ENCODE results near the gene QSOX2.
A peak's percentile ranks its signal among the peaks of the same experiment; 100 is the strongest.

The QSOX2 gene

DNA sequence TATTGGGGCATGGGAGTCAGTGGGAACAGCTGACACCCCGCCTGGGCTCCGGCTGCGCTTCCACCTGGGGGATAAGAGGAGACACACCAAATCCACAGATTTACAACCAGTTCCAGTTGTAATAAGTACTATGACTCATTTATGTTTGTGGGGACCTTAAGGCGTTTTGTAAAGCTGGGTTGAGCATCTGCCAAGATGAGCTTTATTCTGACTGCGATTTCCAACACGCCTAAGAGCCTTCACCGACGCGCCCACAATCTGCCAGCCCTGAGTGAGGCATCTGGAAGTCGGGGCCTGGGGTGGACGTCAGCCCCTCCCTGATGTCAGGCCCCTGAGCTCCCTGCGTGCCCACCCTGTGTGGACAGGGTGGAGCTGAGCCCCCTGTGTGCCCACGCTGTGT lies 26.3 kb downstream of the QSOX2 start:
- peak; percentile 44 for DNase-seq

DNA sequence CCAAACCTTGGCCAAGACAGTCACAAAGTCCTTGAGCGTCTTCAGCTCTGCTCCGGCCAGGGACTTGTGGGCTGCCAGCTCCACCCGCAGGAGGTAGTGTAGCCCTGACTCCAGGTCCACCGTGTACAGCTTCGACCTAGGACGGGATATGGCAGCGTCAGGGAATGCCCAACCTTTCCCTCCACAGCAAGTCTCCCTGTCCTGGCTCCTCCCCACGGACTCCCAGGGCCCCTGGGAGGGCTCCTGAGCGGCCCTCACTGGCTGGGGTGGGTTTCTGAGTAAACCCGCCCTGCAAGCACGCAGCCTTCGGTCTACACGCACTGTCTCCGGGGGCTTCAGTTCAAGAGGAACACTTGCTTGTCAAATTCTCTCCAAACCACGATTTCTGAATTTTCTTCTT lies 26.9 kb downstream of the QSOX2 start:
- no peak for DNase-seq

- DNase-seq = no peak
Measured at GRCh38 chr9:136218271-136218670, 27.3 kb downstream of the QSOX2 start.

DNA sequence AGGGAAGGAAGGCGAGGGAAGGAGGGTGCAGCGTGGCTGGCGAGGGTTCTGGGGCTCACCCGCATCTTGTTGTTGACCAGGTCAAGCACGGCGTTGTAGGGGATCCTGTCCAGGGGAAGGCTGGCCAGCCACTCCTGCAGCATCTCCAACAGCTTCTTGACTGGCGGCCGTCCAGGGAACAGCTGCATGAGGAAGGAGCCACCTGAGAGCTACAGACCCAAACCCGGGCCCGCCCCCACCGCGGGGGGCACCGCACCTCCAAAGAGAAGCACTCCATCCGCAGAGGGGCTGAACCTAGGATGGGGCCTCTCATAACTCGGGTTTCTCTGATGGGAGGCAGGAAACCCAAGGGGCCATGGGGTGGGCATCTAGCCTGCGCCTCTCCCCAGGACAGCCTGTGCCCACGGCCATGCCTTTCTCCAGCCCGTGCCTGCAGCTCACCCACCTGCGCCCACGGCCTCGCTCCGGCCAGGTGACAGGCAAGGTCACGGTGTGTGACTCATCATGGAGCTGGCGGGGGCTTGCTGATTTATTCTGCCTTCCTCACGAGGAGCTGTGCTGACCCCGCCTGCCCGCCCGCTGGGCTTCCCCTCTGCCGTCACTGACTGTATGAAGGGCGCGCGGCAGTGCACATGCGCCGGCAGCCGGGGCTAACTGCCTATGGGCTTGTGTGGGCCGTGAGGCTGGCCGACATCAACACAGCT lies 28.9 kb downstream of the QSOX2 start:
- DNase-seq = no peak

GRCh38 chr9:136213733-136214132 lies 31.9 kb downstream of the QSOX2 start:
- no peak for DNase-seq

DNA sequence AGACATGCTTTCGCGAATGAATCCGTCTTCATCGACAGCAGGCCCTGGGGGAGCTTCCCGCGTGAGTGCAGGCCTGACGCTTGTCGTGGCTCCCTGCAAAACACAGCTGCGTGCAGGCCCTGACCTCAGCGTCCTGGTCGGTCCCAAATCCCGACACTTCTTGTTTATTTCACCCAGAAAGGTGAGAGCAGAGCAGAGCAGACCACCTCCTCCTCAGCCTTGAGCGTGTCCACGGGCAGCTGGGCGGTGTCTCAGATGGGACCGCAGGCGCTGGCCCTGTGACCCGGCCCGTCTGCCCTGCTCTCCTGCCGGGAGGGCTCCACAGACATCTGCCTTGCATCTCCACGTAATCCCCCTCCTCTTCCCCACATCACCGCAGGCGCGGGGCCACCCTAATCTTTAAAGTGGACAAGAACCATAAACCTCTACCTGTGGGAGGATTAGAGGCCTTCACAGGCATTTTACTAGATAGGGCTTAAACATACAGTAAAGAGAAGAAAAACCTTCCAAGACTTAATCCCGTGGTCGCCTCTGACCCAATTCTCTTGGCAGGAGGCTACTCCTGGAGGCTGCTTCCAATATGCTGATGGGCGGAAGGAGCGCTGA lies 33.2 kb downstream of the QSOX2 start:
- DNase-seq = no peak

DNA sequence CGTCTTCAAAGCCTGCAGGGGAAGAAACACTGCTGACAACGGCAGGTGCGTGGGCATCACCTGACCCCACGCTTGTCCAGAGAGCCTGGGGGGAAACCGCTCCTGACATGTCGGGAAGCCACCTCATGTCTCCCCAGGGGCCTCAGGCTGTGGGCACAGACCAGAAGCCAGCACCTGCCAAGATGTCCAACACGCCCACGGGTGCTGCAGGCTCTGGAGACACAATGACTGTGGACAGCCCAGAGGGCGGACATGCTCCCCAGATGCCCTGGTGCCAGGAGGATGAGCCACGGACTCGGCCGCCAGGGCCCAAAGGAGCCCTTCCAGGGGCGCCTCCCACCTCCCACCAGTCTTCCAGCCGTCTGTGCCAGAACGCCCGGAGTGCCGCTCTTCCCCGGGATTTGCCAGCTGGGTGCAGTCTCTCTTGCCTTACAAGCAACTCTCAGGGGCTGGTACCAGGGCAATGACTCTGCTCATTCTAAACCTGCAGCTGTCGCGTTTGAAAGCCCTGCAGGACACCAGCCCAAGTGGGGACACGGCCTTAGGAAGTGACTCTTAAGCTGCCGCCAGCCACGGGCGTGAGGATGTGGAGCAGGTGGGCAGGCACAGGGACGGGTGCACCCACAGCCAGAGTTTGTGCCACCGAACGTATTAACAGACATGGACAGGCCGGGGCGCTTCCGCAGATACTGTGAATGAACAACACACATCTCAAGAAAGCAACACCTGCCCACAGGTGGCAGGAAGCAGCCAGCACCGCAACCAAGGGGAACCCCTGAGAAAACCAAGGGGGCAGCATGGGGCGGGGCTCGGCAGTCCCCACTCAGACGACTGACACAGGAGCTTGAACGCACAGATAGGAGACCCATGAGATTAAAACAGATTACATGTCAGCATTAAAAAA lies 33.9 kb downstream of the QSOX2 start:
- no peak for DNase-seq

DNA sequence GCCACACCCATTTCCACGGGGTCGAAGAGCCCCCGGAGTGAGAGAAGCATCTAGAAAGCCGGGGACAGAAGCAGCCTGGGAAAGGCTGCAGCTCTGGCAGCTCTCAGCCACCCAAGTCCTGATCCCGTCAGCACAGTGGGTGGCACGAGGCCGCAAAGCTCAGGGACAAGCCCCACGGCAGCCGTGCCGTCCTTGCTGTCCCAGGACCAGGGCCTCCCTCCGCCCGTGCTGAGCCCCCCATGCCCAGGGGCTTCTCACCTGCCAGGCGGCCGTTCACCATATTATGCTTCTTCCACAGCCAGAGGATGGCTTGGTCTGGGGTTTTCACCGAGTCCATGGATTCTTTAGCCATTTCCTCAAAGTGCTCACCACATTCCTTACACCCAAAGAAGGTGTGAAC lies 34.6 kb downstream of the QSOX2 start:
- DNase-seq = no peak

DNA sequence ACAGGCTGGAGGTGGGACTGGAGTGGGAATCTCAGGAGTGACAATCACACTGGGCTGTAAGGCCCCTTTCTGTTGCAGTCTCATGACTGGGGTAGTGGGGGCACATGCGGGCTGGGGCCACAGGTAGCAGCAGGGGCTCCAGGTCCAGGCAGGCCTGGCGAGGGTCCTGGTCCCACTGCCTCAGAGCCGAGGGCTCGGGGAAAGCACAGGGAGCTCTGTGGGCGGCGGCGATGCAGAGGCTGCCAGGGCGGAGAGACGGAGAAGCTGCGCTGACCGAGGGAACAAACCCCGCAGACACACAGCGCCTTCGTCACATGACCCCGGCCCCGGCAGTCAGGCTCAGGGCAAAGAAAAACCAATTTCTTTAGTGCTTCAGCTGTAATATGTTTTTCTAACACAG lies 35.3 kb downstream of the QSOX2 start:
- no peak for DNase-seq

DNA sequence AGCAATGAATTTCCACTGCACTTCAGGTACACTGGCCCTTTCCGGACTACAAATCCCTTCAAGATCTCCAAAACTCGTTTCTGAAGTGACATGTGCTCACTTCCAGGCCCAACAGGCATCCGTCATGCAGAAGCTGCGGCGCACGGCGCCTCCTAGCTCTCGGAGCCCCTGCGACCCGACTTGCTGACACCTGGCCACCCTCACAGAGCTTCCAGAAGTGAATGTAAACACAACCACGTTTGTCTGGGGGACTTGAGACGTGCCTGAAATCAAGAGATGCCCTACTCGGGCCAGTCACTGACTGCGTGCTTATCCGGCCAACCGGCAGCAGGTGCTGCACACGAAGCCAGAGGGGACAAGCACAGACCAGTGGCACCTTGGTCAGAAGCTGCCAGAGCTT lies 35.8 kb downstream of the QSOX2 start:
- no peak for DNase-seq

DNA sequence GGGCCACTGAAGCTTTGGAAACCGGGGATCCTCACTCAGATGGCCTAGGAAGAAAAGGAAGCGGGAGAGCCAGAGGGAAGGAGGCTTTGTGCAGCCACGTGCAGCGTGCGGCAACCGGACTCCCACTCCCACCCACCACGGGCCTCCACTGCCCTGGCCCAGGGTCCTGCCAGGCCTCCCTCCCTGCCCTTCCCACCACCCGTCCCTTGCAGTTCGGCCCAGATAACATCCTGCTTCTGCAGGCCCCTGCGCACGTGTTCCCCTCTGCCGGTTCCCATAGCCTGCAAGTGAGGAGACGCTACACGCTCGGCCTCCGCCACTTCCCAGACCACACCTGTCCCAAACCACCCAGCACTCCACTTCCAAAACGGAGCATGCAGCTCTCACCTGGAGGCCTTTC lies 36.4 kb downstream of the QSOX2 start:
- no peak for DNase-seq

GRCh38 chr9:136208675-136209074 lies 36.9 kb downstream of the QSOX2 start:
- DNase-seq = no peak

- no peak for DNase-seq
Measured at GRCh38 chr9:136207616-136208015, 38.0 kb downstream of the QSOX2 start.

- DNase-seq = no peak
Measured at GRCh38 chr9:136206602-136207275, 38.9 kb downstream of the QSOX2 start.

- no peak for DNase-seq
Measured at GRCh38 chr9:136205707-136205992, 40.0 kb downstream of the QSOX2 start.

DNA sequence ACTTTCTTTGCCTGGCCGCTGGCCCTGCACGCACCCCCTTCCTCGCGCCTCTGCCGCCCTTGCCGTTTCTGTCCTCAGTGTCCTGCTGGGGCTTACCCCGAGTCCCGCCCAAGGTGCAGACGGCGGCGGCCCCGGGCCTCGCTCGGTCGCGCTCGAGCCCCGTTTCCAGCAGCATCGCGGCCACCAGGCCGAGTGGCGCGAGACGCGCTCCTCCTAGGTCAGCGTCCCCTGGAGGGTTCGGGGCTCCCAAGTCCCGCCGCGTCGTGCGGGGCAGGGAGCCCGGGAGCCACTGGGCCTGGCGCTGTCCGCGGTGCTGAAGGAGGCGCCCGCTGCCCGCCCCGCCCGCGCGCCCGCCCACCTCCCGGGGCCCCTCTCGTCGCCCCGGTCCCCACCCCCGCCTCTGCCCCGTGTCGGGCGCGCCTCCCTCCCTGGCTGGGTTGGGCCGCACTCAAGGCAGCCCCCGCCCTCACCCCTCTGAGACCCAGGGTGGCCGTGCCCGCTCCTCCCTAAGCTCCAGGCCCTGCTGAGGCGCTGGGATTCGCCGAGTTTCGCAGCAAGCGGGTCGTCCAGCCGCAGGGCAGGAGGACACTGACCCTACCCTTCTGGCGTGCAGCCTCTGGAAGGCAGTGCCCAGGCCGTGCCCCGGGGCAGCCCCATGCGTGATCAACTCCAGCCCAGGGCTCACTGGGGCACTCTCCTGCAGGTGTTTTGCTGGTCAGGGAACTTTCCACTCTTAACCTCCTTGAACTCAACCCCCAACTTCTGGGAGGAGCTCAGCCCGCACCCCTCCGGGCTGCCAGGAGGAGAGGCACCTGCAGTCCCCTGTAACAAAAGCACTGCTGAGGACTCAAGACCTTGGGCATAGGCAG lies 40.5 kb downstream of the QSOX2 start, which contains the start of gene LHX3:
TSS of gene LHX3 (minus strand) at position 291 of the 869 bp plus-strand sequence. CDS start at position 175, 116 bp downstream.
- DNase-seq = no peak

DNA sequence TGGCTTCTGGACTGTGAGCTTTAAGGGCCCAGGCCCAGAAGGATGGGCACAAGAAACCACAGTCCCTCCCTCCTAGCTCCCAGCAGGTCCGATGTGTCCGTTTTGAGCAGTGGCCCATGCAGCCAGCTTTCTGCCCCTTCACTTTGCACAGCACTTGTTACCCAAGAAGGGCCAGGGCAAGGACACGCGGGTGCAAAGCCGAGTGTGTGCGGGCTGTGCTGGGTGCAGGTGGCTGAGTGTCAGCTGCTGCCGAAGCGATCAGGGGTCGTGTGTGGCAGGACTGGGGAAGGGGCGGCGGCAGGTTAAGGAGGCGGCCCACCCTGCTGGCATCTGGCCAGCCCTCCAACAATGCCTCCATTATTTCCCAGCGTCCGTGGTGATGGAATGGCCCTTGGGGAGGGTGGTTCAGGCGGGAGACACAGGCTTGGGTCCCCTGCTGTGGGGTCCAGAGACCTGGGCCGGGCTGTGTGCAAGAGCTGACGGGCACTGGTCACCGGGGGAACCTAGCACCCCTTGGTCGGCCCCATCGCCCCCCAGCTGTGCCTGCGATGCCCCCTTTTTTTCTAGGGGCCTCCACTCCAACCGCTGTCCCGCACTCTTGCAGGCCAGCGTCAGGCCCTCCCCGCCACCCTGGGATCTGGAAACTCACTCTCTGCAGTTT lies 41.3 kb downstream of the QSOX2 start:
- DNase-seq = no peak

DNA sequence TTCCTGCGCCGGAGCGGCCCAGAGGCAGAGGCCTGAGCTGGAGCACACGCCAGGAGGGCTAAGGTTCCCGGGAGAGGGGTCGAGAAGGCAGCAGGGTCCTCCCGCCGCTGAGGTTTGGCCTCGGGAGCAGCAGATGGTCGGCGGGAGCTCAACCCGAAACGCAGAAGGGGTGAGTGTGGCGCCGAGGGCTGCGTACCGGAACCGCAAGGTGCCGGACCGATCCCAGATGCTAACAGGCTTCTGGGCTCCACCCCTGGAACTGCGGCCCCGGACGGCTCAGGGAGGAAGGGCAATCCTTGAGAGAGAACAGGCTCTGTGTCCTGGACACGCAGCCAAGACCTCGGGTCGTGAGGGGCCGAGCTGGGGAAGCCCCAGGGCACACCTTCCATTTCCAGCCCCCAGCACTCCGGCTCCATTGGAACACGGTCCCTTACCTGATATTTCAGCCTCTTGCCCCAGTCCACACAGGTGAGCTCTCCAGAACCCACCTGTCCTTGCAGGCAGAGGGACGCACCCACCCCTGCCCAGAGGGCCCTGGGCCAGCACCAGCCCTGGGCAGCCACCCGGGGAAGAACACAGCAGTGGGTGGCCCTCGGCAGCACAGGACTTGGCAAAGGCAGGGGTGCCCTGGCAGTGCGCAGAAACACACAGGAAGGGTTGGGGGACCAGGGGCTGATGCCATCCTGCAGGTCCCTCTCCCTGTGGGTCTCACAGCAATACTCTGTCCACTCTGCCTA lies 42.0 kb downstream of the QSOX2 start:
- no peak for DNase-seq

DNA sequence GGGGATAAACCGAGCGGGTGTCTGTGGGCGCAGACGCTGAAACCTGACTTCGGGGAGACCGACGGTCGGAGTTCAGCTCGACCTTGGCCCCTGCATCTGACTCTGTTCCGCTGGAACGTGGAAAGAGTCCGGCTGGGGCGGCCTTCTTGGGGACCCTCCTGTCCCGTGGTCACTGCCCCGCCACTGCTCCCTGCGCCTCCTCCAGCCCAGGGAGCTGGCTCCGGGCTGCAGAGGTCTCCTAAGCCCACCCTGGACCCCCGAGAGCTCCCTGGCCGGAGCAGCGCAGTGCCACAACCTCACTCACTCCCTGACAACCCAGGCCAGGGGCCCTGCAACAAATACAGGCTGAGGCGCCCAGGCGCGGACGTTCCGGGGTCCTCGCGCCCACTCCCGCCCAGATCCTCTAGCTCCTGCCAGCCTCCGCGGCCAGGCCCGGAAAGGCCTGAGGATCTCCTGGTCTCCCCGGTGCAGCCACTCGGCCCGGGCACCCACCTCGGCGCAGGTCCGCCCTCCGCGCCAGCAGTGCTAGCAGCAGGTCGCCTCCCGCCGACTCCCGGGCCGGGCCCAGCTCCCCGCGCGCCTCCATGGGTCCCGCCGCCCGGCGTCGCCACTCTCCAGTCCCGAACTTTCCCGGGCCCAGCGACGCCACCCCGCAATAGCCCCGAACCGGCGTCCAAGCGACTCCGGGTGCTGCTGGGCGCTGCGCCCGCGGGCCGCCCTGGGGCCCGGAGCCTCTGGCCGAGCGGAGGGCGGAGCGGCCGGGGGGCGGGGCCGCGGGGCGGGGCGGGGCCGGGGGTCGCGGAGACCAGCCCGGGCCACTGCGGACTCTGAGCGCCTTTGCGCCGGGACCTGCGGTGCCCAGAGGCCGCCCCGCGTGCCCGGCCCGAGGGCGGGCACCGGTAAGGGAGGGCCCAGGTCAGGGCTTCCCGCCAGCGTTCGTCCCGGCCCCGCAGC lies 42.9 kb downstream of the QSOX2 start:
- DNase-seq = no peak

All from EL (cell line).